CD1c-positive myeloid dendritic cell (primary cell): Measurements from ENCODE around the gene GPR157.

Experiments used
- DNase-seq: peaks from one replicate; pipeline ENCODE4 v3.0.0-alpha.2; 2016; ENCODE audit errors: extremely low spot score

Gene GPR157

GRCh38 chr1:9086796-9087195 is 42.1 kb downstream of the GPR157 start:
- no peak for DNase-seq

DNA sequence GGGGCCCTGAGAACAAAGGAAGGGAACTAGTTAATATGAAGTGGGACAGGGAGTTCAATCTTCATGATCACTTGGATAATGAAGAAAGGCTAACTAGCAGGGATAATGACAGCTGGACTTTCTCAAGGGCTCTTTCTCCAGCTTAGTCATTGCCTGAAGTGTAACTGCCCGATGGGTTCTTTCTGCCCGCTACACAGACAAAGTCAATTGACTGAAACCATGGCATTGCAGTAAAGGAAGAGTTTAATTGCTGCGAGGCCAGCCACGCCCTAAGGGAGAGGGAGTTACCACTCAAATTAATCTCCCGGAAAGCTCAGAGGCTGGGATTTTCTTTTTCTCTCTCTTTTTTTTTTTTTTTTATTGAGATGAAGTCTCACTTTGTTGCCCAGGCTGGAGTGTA is 42.9 kb downstream of the GPR157 start:
- no peak for DNase-seq

GRCh38 chr1:9085306-9085940 is 43.5 kb downstream of the GPR157 start:
- no peak for DNase-seq

- no peak for DNase-seq
These were observed 44.0 kb downstream of the GPR157 start for GRCh38 chr1:9084906-9085305.

- no peak for DNase-seq
These were observed 47.4 kb downstream of the GPR157 start for GRCh38 chr1:9081473-9081872.

GRCh38 chr1:9080705-9081291 is 48.1 kb downstream of the GPR157 start:
- no peak for DNase-seq

GRCh38 chr1:9079988-9080704 is 48.8 kb downstream of the GPR157 start:
- DNase-seq: no peak

DNA sequence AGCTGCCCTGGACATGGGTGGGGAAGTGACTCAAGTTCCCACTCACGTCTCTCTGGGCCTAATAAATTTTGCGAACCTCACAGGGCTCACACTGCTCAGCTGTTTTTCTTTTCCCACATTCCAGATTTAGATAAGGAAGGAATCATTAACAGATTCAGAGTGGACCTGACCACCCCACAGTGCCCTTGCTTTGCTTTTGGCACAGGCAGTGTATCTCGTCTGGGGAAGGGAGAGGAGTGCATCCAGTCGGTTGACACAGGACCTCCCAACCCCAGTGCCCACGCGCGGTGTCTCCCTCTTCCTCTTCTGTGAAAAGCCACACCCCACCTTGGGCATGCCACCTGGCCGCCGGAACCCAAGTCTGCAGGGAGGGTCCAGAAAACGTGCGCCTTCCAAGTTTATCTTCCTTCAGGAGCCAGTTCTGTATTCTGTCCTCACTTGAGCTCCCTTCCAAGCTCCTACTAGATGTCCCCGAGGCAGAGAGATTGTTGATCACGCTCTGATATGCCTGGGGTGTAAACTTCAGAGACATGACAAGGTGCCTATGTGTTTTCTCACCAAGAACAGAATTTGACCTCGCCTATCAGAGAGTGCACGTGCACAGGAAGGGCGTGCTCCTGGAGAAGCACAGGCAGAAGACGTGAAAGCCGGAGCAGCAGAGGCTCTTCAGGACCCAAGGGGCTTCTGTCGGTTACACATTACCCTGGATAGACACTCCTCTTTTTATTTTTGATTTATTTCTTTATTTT is 50.0 kb downstream of the GPR157 start:
- peak; percentile 47 for DNase-seq

DNA sequence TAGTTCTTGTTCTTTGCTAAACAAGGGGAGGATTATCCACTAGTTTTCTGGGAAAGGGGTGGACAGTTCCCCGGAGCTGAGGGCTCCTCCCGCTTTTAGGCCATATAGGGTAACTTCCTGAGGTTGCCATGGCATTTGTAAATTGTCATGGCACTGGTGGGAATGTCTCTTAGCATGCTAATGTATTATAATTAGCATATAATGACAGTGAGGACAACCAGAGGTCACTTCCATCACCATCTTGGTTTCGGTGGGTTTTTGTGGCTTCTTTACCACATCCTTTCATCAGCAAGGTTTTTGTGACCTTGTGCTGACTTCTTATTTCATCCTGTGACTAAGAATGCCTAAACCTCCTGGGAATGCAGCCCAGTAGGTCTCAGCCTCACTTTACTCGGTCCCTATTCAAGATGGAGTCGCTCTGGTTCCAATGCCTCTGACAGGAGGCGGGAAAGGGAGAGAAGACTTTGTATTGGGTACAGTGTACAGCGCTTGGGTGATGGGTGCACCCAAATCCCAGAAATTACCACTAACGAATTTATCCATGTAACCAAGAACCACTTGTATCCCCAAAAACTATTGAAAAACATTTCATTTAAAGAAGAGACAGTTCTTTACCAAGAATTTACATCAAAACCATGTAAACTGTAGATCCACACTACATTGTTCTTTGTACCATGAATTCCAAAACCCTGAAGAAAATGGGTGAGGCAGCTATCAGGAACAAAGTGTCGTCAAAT is 50.7 kb downstream of the GPR157 start:
- DNase-seq: peak; percentile 42

- peak; percentile 22 for DNase-seq
These were observed 53.9 kb downstream of the GPR157 start for GRCh38 chr1:9075022-9075421.

- peak; percentile 45 for DNase-seq
These were observed 55.8 kb downstream of the GPR157 start for GRCh38 chr1:9073143-9073542.

DNA sequence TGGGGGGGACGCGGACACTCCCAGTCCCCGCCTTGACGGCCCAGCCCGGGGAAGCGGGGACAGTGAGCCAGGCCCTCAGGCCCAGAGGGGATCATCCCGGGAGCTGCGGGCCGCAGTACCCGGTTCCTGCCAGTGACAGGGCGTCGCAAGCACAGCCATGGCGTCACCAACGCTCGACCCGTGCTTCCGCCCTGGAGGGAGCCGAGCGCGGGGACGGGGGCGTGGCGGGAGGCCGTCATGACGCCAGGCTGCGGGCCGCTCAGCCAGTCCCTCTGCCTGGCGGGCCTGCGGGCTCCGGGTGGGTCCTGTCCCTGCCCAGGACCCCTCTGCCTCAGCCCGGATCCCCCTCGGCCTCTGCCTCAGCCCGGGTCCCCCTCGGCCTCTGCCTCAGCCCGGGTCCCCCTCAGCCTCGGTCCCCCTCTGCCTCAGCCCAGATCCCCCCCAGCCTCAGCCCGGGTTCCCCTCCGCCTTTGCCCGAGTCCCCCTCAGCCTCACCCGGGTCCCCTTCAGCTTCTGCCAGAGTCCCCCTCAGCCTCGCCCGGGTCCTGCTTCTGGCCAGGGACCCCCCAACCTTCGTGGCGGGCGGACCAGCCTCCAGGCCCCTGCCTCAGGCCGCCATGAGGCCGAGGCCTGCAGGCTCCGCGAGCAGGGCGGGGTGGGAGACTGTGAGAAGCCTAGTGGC is 57.2 kb downstream of the GPR157 start:
- DNase-seq: no peak

GRCh38 chr1:9070486-9070885 is 58.4 kb downstream of the GPR157 start:
- no peak for DNase-seq

GRCh38 chr1:9069326-9070100 is 59.4 kb downstream of the GPR157 start, which contains the start of gene SLC2A5:
Gene SLC2A5, minus strand, starts transcription at chr1:9069635. Its CDS starts 99 bp downstream, at chr1:9069536.
- peak; percentile 86 for DNase-seq

- DNase-seq: no peak
These were observed 59.9 kb downstream of the GPR157 start for GRCh38 chr1:9068981-9069325.

GRCh38 chr1:9066945-9067807 is 61.7 kb downstream of the GPR157 start:
- peak; percentile 77 for DNase-seq

DNA sequence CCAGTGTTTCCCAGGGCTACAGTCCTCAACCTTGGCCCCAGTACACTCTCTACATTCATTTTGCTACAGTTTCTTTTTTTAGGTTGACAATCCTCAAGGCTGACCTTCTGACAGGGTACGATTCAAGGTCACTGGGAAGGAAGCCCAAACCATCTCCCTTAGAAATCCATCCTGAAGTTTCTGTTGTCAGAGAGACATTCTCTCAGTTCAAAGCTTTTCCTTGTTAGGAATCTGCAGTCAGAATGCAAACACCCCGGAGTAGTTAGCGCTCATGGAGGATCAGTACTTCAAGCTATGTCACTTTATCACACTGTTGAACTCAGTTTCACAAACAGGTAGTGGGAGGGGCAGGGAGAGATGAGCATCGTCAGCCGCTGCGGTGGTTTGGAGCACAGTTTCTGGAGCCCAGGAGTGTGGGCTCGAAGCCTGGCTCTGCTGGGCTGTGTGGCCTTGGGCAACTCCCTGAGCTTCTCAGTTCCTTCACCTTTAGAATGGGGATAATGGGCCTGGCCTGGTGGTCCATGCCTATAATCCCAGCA is 63.6 kb downstream of the GPR157 start:
- DNase-seq: no peak

GRCh38 chr1:9062846-9063245 is 66.1 kb downstream of the GPR157 start:
- no peak for DNase-seq

GRCh38 chr1:9062021-9062471 is 66.9 kb downstream of the GPR157 start:
- no peak for DNase-seq
